HL-60/S4 (cell line): ENCODE measurements around the gene UBE2L3.
"Not testable (repeated sequence)": the region's sequence is repeated elsewhere in the genome, so short reads cannot be mapped to it uniquely, and the experiment has no call there.

ENCODE experiments used
- in situ Hi-C: fragments of 300-500 bp; cut with MboI; formaldehyde crosslinking; loops from 2 replicates; pipeline ENCODE4 v1.14.3; 2022; ENCODE audit warnings: low sequenced_read_pairs

Gene UBE2L3

GRCh38 chr22:21570398-21570797, 2.9 kb downstream of the UBE2L3 start:
- in situ Hi-C loops: loop anchor here (25.0 kb wide), 1 partner anchor 367 kb away; no protein-coding TSS in a partner anchor

- in situ Hi-C loops: loop anchor here (25.0 kb wide), 1 partner anchor 366 kb away; no protein-coding TSS in a partner anchor
Observed at GRCh38 chr22:21571679-21572078, 4.2 kb downstream of the UBE2L3 start.

DNA sequence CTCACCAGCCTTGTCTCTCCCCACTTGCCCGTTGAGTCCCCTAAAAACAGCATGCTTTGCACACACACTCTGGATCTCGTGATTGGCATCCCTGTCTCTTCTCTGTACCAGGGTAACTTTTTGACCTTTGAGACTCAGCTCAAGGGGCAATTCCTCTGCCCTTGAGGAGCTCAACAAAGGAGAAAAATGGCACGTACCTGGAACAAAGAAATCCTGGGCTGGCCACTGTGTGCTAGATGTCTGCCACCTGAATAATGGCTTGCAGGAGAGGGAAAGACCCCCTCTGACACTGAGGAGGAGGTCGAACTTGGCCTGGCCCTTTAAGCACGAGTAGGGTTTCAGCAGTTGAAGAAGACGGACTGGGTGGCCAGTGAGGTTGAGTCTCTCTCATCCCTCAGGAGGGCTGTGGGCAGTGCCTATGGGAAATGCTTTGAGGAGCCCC, 5.8 kb downstream of the UBE2L3 start:
- in situ Hi-C loops: loop anchor here (25.0 kb wide), 1 partner anchor 364 kb away; no protein-coding TSS in a partner anchor

DNA sequence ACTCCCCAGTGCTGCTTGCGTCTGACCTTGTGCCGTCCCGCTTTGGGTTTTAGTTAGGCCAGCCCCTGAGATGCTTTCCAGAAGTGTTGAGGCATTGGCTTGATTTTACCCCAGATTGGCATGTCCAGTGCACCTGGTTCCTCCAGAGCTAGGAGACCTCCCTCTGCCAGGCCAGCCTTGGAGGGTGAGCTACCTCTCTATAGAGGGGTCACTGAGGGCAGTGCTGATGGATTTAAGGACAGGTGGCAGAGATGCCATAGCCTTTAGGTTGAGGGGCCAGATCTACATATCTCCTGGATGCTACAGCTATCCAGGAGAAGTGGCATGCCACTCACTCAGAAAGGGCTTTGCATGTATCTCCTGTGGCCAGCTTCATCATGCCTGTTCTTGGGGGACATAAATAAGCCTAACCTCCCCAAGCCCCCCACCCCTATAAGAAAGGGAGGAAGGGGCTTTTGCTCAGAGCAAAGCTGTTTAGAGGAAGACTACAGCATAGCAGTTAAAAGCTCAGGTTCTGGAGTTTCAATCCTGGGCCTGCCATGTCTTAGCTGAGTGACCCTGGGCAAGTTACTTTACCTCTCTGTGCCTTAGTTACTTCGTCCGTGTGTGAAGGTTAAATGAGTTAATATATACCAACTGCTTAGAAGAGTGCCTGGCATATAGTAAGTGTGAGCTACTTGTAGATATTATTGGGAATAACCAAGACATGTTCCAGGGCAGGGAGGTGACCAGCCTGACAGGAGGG, 6.4 kb downstream of the UBE2L3 start:
- in situ Hi-C loops: loop anchor here (25.0 kb wide), 1 partner anchor 363 kb away; no protein-coding TSS in a partner anchor

DNA sequence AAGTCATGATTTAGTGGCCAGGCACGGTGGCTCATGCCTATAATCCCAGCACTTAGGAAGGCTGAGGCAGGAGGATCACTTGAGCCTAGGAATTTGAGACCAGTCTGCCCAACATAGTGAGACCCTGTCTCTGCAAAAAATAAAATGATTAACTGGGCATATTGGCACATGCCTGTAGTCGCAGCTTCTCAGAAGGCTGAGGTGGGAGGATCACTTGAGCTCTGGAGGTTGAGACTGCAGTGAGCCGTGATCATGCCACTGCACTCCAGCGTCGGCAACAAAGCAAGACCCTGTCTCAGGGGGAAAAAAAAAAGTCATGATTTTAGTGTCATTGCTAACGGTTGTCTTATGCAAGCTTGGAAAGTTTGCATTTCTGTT, 11.9 kb downstream of the UBE2L3 start:
- in situ Hi-C loops: no loop called here

DNA sequence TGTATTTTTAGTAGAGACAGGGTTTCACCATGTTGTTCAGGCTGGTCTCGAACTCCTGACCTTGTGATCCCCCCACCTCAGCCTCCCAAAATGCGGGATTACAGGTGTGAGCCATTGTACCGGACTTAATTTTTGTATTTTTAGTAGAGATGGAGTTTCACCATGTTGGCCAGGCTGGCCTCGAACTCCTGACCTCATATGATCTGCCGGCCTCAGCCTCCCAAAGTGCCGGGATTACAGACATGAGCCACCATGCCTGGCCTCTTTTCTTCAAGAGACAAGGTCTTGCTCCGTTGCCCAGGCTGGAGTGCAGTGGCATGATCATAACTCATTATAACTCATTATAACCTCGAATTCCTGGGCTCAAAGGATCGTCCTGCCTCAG, 13.1 kb downstream of the UBE2L3 start:
- in situ Hi-C loops: not testable (repeated sequence)

- in situ Hi-C loops: not testable (repeated sequence)
Observed at GRCh38 chr22:21581009-21581713, 13.6 kb downstream of the UBE2L3 start.

DNA sequence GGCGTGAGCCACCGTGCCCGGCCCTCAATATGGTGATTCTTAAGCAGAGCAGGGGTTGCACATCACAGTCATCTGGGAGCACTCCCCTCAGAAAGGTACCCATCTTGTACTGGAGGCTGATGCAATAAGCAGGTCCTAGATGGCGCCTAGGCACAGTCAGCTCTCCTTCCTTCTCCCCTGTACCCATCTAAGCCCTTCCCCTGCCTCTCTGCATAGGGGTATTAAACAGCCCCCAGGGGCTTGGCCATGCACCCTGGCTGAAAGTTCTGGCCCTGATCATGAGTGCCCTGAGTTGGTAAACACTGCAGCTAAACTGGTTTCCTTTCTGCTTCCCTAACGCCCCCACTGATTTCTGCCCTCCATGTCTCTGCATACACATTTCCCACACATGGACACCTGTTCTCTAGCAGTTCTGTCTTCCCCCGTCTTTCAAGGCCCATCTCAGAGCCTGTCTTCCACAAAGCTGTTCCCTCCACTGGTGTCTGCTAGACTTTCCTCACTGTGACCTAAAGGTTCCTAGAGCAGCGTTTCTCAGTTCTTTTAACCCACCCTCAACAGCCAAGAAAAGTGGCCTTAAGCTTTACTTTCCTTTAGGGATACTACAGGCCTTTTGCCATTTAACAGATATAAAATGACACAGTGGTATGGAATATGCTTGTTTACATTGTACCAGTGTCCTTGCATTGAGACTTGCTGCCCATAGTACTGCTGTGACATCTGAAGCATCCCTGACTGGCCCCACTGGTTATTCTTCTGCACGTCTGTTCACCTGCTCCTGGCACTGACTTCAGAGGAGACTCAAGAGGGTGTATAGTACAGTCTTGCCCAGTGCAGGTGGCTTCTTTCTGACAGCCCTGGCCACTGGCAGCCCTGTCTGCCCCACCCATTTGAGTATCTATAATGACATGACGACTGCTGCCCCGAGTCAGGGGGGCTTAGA, 15.6 kb downstream of the UBE2L3 start:
- in situ Hi-C loops: no loop called here

- in situ Hi-C loops: no loop called here
Observed at GRCh38 chr22:21585389-21585788, 17.9 kb downstream of the UBE2L3 start.

GRCh38 chr22:21587803-21588611, 20.5 kb downstream of the UBE2L3 start:
- in situ Hi-C loops: no loop called here

- in situ Hi-C loops: no loop called here
Observed at GRCh38 chr22:21589396-21589795, 21.9 kb downstream of the UBE2L3 start.

- in situ Hi-C loops: no loop called here
Observed at GRCh38 chr22:21590809-21591641, 23.5 kb downstream of the UBE2L3 start.

GRCh38 chr22:21591695-21592094, 24.2 kb downstream of the UBE2L3 start:
- in situ Hi-C loops: no loop called here

GRCh38 chr22:21592422-21592821, 24.9 kb downstream of the UBE2L3 start:
- in situ Hi-C loops: no loop called here

DNA sequence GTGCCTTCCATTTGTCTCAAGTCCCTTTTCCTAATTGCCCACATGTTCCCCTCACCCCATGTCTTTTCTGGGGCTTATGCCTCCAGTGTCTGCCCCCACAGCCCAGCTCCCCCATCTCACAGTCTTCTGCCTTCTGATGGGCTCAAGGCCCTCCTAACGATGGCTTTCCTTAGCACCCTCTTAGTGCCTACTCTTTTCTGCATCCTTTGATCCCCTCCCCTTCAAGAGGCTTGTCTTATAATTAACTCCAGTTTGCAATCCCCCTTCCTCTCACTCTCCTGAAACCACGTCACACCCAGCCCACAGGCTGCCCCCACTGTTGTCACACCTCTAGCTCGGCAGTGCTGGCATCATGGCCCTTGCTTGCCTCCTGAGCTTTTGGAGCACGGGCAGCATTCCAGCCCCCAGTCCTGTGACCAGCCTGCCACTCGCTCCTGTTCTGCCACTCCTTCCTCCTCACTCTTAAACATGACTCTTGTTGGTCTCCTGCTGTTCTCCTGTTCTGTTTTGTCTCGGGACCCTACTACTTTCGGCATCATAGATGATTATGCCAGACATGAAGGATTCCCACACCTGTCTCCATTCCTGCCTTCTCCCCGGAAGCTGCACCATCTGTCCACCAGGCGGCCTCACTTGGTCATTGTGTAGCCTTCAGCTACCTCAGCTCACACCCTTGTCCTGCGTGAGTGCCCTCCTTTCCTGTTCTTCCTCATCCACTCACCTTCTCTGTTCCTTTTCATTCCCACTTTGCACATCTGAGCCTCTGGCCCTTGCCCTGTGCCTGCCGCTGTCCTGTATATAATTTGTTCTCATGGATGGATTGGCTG, 26.1 kb downstream of the UBE2L3 start:
- in situ Hi-C loops: no loop called here

DNA sequence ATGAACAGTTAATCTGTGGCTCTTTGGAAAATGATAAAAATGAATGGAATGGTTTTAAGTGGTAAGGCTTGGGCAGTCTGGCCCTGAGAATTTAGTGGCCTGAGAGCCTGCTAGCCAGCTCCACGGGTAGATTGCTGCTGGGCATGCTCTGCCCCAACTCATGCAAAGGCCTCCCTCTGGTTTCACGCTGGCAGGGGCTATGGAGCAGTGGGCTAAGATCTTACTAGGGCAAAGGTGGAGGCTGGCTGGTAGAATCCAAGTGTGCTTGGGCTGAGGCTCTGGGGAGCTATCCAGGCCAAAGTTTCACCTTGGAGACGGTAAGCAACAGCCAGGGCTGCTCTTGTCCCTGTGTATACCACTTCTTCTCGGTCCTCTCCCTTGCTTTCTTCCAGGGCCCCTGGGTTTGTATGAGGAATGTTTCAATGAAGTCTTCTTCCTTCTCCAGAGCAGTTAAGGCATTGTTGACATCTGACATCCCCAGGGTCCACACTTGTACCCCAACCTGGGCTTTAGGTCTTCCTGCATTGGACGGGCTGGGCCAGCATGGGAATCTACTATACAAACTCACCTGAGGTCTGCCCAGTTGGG, 27.4 kb downstream of the UBE2L3 start:
- in situ Hi-C loops: no loop called here

- in situ Hi-C loops: not testable (repeated sequence)
Observed at GRCh38 chr22:21596356-21597135, 29.0 kb downstream of the UBE2L3 start.
